HG02759 (cell line): ENCODE data around the gene ZPR1.

Source experiments
- ATAC-seq: cut with Tn5 transposase; IDR thresholded peaks from one replicate; pipeline ENCODE4 v1.9.1; 2021; ENCODE audit warnings: mild to moderate bottlenecking, moderate library complexity; ENCODE audit not compliant: unreplicated experiment

Gene ZPR1

GRCh38 chr11:116792869-116793771 lies 5.3 kb upstream of the ZPR1 start:
- no peak for ATAC-seq

- ATAC-seq: no peak
These were observed 4.5 kb upstream of the ZPR1 start for GRCh38 chr11:116792144-116792868.

GRCh38 chr11:116791813-116792143 lies 4.0 kb upstream of the ZPR1 start, which contains the start of gene APOA5:
Gene APOA5 (minus strand): TSS chr11:116791879. CDS start chr11:116791860, 19 bp downstream.
- ATAC-seq: no peak

GRCh38 chr11:116791002-116791812 lies 3.4 kb upstream of the ZPR1 start:
- no peak for ATAC-seq

- ATAC-seq: no peak
These were observed 2.6 kb upstream of the ZPR1 start for GRCh38 chr11:116790167-116791001.

GRCh38 chr11:116788975-116789374 lies 1.2 kb upstream of the ZPR1 start:
- ATAC-seq: no peak

GRCh38 chr11:116788534-116788933 lies 711 bp upstream of the ZPR1 start:
- ATAC-seq: no peak

- peak; percentile 28 for ATAC-seq
These were observed 412 bp downstream of the ZPR1 start for GRCh38 chr11:116787436-116787785.

- ATAC-seq: no peak
These were observed 857 bp downstream of the ZPR1 start for GRCh38 chr11:116786966-116787365.

GRCh38 chr11:116786326-116786725 lies 1.5 kb downstream of the ZPR1 start:
- ATAC-seq: no peak

GRCh38 chr11:116782728-116783127 lies 5.1 kb downstream of the ZPR1 start:
- ATAC-seq: no peak

GRCh38 chr11:116778556-116778955 lies 9.3 kb downstream of the ZPR1 start:
- no peak for ATAC-seq

- no peak for ATAC-seq
These were observed 10.8 kb downstream of the ZPR1 start for GRCh38 chr11:116777056-116777455.

- ATAC-seq: no peak
These were observed 11.3 kb downstream of the ZPR1 start for GRCh38 chr11:116776522-116776984.

GRCh38 chr11:116775975-116776374 lies 11.8 kb downstream of the ZPR1 start:
- no peak for ATAC-seq

GRCh38 chr11:116774661-116775060 lies 13.2 kb downstream of the ZPR1 start:
- no peak for ATAC-seq

GRCh38 chr11:116773203-116774097 lies 14.4 kb downstream of the ZPR1 start:
- ATAC-seq: peak; percentile 47

GRCh38 chr11:116772443-116773202 lies 15.2 kb downstream of the ZPR1 start, which contains the start of gene BUD13:
Gene BUD13 (minus strand): TSS chr11:116772987. CDS start chr11:116772964, 23 bp downstream.
- peak; percentile 91 for ATAC-seq
